COLO668 (cell line): Measurements from ENCODE around the gene FAM186B.
"Not testable (repeated sequence)": the region's sequence is repeated elsewhere in the genome, so short reads cannot be mapped to it uniquely, and the experiment has no call there.

Experiments
- DNase-seq: peaks from one replicate; lab custom pipeline; 2025; ENCODE audit not compliant: unreplicated experiment; lab: John Stamatoyannopoulos, UW

Gene FAM186B

GRCh38 chr12:49612210-49612609, 6.8 kb upstream of the FAM186B start:
- no peak for DNase-seq

GRCh38 chr12:49610785-49611184, 5.3 kb upstream of the FAM186B start:
- not testable (repeated sequence) for DNase-seq

- DNase-seq: no peak
These were observed 4.4 kb upstream of the FAM186B start for GRCh38 chr12:49609875-49610154.

- no peak for DNase-seq
These were observed 3.8 kb upstream of the FAM186B start for GRCh38 chr12:49609059-49609874.

- no peak for DNase-seq
These were observed 583 bp downstream of the FAM186B start for GRCh38 chr12:49604856-49605255.

DNA sequence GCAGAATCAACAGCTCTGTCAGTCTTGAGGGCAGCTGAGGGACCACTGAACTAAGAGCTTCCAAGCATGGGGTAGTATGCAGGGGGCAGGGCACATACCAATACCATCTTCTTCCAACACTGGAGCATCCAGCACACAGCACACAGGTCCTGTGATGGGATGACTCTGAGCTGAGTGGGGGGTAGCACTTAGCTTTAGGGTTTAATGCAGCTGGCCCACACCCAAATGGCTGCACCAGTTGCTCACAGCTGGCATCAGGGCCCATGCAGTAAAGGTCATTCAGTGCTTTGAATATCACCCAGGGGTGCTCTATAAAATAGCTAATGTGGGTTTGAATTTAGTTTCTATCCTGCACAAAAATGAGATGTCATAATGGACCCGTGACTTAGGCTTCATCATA, 1.7 kb downstream of the FAM186B start:
- no peak for DNase-seq

DNA sequence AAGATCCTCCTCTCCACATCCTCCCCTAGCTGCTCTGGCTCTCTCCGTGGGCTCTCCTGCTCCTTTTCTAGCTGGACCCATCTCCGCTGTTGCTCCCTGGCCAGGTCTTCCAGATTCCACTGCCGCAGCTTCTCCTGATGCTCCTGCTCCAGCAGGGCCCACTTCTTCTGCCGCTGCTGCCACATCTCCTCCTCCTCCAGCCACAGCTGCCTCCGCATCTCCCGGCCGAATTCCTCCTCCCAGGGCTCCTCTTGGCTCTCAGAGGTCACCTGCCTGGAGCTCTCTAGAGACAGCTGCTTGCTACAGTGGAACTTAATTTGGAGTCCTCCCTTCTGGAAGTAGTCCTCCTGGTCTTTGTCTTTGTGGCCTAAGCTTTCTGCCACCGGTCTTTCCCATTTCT, 5.5 kb downstream of the FAM186B start:
- no peak for DNase-seq

GRCh38 chr12:49598527-49598926, 6.9 kb downstream of the FAM186B start:
- DNase-seq: no peak

DNA sequence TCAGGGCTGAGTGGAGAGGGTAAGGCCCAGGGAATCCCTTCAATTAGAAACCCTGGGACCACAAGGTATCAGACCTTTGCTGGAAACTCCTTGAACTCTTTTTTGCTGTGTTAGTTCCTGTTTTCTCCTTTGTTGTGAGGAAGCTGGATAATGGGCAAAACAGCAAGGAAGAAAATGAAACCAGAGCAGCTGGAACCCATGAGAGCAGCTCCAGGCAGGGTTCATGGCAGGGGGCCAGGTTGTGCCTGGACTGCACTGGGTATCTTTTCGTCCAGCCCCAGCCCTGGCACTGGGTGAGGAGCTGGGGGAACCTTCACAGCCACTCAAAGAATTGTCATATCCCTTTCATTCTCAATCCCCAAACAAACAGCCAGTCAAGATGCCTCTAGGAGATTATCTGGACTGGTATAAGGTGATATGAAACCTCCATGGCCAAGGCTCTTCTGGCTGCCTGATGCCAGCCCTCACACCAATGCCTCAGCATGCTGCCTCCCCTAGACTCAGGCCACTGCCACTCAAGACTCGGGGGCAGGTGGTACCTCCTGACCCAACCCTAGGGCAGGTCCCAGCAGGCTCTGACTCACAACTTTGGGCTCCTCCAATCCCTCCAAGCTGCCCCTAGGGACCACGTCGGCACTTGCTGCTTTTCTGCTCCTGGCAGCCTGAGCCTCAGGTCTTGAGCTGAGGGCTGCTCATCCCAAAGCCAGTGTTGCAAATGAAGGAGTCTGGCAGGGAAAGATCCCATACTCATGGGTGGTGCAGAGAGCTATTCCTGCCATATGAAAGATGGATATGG, 16.5 kb downstream of the FAM186B start:
- no peak for DNase-seq

DNA sequence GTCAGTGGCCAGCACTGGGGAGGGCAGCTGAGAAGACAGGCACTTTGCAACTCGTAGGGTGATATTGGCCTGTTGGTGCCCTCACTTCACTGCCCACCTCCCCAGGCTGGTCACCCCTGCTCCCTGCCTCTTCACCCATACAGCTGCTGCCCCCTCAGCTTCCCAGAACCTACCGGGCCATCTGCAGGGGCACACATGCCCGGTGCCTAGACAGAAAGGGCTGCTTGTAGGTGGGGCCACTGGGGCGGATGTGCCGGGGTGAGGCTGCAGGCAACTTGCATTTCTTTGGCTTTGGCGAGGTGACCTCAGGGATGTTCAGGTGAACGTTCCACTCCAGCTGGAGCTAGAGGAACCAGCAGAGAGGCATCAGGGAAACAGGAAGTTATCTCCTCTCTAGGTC, 17.2 kb downstream of the FAM186B start:
- no peak for DNase-seq

GRCh38 chr12:49587174-49587908, 18.1 kb downstream of the FAM186B start:
- no peak for DNase-seq

GRCh38 chr12:49585477-49586459, 19.7 kb downstream of the FAM186B start:
- no peak for DNase-seq

GRCh38 chr12:49584591-49584990, 20.8 kb downstream of the FAM186B start:
- no peak for DNase-seq

DNA sequence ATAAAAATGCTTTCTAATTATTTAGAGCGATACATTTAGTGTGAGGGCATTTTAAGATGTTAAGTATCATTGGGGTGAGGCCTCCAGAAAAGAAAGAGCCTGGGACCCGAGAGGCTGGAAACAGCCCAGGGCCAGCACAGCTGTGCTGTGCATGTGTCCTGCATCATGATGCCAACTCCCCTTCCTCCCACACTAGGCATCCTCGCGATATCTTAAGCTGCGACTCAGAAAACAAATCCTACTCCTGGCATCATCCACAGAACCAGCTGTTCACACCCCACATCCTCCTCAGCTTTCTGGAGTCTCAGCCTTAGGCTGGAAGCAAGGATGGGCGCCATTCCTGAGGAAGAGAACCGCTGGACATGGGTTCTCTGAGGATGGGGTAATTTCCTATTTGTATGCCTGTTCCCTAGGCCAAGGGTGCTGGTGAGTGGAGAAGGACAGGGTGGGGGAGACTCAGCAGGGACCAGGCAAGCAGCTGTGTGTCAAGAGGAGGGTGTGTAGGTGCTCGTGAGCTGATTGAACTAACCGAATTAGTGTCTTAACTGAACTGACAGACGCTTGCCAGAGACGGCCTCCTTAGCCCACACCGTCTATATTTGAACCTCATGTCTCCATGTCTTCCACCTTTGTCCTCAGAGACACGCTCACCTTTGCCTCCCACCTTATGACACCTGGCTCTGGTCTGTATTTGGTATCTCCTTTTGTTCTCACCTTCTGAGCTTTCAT, 21.9 kb downstream of the FAM186B start:
- DNase-seq: no peak

- no peak for DNase-seq
These were observed 22.6 kb downstream of the FAM186B start for GRCh38 chr12:49582850-49583249.

DNA sequence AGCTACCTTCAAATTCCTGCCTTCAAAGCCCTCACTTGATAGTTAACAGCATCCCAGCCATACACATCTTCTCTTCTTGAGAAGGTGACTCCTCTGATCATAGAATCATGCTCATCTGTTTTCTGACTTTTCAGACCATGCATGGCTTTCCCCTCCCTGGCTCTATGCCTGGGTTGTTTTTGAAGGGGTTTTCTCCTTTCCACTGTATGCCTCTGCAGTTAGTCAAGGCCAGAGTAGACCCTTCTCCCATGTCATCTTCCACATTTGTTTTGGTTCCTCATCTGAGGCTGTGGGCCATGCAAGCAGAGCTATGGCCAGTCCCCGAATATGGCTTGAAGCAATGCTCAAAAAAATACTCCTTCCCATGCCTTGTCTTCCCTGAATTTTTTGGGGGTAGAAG, 23.2 kb downstream of the FAM186B start:
- no peak for DNase-seq

DNA sequence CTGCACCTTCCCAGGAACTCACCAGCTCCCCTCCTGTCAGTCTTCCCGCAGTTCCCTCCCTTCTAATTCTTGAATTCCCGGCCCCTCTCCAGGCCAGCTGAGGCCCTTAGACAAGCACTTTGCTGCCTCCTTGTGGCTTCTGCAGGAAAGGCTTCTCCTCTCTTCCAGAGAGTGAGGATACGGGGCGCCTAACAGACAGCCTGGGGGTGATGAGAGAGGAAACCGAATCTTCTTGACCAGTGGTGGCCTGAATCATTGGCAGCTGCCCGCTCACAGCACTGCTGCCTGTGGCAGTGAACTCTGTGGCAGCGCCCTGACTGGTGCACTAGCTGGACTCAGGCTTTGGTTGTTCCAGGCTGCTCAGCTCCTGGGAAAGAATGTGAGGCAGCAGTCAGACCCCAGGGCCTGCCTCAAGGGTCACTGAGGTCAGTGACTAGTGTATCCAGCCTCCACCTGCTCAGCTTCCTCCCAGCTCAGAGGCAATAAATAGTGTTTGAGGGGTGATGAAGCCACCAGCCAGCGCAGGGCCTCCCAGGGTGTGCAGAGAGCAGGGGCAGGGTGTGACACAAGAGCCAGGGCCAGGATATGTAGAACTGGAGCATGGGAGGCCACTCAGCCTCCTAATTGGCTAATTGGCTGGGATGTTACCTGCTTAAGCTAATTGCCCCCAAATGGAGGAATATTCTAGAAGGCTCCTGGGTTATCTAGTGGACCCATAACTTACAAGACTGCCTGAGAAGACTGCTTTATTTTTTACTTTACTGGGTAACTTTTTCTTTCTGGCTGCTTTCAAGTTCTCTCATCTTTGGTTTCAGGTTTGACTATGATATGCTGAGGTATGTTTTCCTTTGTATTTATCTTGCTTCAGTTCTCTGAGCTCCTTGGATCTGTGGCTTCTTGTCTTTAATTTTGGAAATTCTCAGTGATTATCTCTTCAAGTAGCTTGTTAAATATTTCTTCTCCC, 24.6 kb downstream of the FAM186B start:
- peak; percentile 65 for DNase-seq

DNA sequence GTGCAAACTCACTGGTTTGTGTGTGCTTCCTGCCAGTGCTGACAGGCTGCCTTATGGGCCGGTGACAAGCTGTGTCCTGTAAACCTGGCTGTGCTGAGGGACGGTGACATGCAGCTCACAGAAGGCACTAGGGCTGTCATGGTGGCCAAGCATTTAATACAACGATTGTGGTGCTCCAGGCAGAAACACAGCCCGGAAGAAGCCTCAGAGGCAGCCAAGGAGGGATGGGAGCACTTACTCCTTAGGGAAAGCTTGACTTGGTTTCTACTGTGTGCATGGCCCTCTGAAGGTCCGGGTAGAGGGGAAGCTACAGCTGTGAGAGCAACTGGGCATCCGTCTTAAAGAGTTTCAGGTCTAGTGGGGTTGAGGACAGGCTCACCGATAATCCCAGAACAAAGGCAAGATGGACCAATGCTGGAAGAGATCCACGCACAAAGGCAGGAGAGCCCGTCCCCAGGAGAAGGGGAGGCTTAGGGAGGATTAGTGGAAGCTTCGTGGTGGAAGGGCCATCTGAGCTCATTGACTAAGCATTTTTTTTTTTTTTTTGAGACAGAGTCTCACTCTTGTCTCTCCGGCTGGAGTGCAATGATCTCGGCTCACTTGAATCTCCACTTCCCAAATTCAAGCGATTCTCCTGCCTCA, 26.8 kb downstream of the FAM186B start:
- no peak for DNase-seq
